Stimulated activated CD8-positive, alpha-beta memory T cell treated with anti-CD3 and anti-CD28 coated beads, Interleukin-15, amount 100 ng/mL, for 1 hour (primary cell): ENCODE measurements around the gene SLC25A26.

Experiments used
- DNase-seq: peaks from one replicate; pipeline ENCODE4 v3.0.0-alpha.2; 2020; ENCODE audit warnings: low read depth

Gene SLC25A26

DNA sequence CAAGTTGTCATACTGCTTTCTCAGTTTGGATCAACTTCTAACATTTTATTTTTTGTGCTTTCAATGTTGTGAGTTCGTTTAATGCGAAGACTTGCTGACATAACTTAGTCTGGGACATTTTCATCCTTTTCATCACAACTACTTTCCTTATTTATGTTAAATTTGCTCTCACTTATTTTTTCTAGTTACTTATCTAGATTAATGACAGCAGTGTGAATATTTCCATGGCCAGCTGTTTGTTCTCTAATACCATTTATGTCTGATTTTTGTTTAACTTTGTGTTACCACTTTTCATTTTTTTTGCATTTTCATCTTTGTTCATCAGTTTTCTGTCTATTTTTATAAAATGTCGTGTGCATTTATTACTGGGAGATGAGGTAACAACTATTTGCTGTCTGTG is 6.2 kb downstream of the SLC25A26 start:
- DNase-seq: no peak

DNA sequence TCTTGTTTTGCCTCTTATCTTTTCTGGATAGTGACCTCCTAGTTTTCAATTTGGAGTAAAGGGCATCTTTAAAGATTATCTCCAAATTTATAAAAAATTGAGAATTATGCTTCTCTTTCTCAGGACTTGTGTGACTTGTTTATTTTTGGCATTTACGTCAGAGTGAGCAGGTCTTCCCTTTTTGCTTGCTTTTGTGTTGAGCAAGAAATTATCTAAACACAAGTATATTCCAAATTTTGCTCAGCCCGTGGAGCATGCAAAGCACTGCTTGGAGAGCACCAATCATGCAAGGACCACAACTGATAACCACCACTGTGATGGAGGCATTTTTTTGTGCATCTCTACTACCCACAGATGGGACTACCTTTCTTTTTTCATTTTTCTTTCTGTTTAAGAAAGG is 7.1 kb downstream of the SLC25A26 start:
- DNase-seq: no peak

DNA sequence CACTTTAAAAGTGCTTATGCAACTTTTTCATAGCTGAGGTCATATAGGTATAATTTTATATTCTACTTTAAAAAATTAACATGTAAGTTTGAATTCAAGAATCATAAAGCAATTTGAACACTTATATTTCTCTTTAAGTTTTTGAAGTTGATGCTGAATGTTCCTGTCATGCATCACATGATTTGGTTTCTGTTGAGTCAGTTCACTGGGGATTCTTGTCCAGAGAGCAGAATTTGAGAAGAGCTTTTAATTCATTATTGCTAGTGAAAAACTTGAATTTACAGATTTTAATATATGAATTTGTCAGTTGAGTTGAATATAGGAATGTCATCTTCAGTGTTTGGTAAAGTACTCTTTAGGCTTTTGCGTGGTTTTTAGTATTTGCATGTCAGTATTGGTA is 7.9 kb downstream of the SLC25A26 start:
- DNase-seq: no peak

DNA sequence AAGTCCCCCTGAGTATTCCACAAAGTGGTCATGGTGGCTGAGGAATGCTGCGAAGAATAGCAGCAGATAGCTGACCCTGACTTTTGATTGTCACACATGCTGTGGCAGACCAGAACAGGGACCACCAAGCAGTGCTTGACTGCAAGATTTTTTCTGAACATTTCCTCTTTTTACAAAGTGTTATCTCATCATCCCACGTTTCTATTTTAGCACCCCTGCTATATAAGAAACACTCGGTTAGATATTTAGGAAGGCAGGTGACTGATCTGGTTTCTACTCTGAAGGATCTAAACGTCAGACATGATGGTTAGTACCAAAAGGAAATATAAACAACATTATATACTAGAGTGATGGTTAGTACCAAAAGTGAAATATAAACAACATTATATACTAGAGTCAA is 9.1 kb downstream of the SLC25A26 start:
- DNase-seq: no peak

DNA sequence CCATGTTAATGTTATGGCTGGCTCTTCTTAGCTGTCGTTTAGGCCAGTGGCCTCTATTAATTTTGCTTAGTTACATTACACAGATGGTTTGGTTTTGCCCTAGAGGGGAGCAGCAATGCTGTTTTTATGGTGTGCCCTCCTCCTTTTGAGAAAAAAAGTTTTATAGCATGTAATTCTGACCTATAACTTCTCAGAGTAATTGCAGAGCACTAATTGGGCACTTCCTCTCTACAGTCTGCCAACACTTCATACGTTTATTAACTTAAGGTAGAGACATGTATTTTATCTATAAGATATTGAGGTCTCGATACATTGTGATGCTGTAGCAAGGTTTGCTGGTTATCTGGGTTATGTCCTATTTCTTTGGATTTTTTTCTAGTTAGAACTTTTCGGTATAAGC is 12.2 kb downstream of the SLC25A26 start:
- no peak for DNase-seq

DNA sequence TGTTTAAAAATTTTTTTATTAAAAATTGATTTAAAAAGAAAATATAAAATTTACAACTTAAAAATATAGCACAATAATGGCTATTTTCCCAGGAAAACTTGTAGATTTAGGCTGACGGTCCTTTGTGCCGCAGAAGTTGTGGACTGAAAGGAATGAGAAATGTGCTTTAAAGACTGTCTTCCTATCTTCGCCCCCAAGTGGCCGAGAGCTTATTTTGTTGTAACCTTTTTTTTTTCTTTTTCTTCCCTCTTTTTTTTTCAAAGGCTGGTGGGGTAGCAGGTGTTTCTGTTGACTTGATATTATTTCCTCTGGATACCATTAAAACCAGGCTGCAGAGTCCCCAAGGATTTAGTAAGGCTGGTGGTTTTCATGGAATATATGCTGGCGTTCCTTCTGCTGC is 15.5 kb downstream of the SLC25A26 start:
- no peak for DNase-seq

GRCh38 chr3:66237552-66237951 is 16.8 kb downstream of the SLC25A26 start:
- no peak for DNase-seq

DNA sequence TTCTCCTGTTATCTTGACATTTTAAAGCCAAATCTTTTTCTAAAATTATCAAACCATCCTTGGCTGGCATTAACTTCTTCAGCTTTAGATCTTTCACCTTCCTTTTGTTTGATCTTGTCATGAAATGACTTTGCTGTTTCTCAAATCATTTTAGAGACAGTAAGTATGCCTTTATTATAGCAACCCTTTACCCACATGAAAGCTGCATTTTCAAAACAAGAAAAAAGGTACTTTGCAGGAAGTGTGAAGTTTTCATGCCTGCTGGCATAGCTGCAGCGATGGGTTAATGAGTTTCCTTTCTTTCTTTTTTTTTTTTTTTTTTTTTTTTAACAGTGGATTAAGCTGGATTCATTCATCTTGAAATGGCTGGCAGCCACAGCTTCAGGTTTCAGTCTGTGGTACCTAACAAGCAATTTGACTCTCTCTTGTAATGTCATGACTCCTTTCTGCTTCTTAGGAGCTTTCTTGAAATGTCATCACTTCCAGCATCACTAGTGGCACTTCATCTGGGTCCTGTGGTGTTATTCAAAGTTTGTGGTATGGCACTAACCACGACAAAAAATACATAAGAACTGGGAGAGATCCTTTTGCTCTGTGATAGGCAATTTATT is 18.8 kb downstream of the SLC25A26 start:
- DNase-seq: no peak

DNA sequence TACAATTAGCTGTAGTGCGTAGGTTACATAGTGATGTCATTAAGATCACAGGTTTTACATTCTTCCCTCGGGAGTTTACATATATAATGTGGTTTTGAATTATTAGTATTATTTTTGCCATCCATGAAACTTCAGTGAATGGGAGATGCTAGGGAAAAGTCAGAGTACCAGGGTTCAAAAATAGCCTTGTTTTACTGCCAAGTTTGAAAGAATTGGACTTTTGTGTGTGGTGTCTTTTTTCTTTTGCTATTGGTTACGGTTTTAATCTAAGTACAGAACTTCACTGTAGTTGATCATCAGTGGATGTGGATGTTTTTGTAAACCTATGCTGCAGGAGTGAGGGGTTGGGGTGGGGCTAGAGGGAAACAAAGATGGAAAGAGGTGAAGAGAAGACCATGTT is 20.7 kb downstream of the SLC25A26 start:
- no peak for DNase-seq

DNA sequence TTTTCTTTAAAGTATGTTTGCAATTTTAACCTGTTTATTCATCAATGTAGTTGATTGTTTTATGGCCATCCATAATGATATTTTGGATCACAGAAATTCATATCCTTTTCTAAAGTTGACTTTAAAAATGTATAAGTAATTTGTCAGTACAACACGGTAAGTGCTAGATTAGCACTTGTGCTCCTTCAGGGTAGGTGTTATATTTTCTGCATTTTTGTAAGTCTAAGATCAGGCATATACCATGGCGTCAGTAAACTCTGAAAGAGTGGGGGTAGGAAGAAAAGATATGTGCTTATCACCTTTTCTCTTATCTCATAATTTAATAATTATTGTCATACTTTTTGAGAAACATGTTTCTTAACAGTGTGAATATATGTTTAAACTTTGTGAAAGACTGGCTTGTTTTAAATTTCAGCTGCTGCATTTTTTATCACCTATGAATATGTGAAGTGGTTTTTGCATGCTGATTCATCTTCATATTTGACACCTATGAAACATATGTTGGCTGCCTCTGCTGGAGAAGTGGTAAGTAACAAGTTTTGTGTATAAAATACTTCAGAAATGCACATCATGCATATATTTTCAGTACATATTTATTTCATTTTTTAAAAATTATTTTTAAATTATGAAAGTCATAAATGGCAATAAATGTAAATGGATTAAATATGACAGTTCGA is 22.1 kb downstream of the SLC25A26 start:
- DNase-seq: no peak

- no peak for DNase-seq
Observed at GRCh38 chr3:66248641-66249040, 27.8 kb downstream of the SLC25A26 start.

DNA sequence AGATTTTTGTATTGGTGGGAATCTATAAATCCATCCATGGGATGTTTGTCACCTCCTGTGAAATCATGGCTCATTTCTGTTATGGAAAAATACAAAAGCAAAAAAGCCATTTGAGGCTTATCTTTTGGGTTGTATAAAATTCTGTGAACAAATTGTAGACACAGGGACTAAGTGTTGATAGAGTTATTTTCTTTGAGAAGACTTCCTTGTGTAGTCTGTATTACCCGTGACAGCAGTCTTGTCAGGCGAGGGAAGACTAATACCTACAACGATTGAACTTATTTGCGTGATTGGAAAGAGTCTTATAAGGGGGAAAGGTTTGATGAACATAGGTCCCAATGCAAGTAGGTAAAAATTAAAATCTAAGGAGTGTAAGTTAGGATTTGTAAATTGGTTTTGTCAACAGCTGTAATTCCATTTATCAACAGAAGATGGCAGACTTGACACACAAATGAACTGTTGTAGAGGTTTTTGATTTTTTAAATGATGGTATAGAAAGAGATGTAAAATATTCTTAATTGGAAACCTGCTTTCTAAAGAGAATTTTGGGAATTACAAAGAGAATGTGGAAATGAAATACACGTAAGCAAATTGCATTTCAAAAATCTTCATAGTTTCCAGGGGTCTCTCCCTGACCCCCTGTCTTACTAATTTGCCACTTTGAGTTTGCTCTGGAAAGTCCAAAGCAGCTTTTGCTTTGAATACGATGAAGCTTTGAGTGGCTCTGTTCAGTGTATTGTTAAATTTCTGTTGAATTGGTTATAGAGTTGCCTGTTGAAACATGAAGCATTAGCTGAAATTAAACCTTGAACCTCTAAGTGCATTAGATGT is 33.2 kb downstream of the SLC25A26 start:
- DNase-seq: no peak

- no peak for DNase-seq
Observed at GRCh38 chr3:66255865-66256264, 35.1 kb downstream of the SLC25A26 start.

- no peak for DNase-seq
Observed at GRCh38 chr3:66256806-66257205, 36.0 kb downstream of the SLC25A26 start.

DNA sequence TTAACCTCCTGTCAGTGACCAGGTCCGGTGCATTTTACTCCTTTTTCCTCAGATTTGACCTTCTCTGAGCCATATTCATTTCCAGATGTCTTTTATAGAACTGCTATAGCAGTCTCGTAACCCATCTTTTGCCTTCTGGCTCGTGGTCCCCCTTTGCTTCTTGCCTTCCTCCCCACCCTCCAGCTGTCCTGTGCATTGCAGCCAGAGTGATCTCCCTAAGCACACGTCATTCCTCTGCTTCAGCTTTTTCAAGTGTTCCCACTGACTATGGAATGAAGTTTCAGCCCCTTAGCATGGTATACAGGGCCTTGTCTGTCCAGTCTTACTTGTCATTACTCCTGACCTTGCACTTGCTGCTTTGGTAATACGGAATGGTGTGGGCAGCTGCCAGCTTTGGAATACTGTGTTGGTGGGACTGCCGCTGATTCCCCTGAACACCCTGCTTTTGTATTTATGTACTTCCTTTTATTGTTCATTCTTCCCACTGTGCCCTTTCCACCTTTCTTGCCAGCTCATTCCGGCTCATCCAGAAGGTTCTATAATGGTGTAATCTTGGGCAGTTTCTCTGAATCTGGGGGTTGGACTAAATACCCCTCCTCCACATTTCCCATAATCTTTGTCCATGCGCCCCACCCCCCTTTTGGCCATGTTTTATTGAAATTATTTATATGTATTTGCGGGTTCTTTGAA is 38.9 kb downstream of the SLC25A26 start:
- no peak for DNase-seq

DNA sequence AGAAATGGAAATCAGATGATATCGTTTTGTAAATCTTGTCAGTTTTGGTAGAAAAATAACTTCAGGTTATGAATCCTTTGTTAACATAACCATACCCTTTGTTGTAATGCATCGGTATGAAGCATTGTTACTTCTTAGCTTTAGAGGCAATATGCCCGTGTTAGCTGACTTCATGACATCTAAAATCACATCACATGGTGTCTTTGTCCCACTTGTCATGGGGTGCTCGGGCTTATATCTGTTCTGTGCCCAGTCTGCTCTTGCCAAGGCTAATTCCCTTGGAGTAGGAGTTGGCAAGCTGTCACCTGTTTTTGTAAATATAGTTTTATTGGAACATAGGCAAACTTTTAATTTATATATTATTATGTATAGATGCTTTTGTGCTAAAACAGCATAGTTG is 39.6 kb downstream of the SLC25A26 start:
- no peak for DNase-seq

- no peak for DNase-seq
Observed at GRCh38 chr3:66261355-66261754, 40.6 kb downstream of the SLC25A26 start.

DNA sequence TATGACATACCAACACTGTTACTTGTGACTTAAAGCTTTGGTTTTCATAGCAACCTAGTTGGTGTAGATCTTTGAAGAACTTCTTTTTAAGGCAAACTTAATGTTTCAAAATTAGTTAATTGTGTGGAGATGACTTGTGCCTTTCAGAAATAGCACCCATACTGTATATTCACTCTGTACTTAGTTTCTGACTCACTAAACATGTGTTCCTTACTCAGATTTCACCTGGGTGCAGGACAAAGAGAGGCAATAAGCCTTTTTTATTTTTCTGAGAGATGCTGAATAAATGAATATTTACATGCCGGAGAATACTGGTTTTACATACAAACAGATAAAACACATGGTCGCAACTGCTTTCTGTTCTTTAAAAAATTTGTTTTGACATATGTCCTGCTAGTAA is 44.8 kb downstream of the SLC25A26 start:
- no peak for DNase-seq

- no peak for DNase-seq
Observed at GRCh38 chr3:66266551-66266950, 45.8 kb downstream of the SLC25A26 start.

GRCh38 chr3:66267031-66267430 is 46.2 kb downstream of the SLC25A26 start:
- DNase-seq: no peak

- DNase-seq: no peak
Observed at GRCh38 chr3:66267906-66268305, 47.1 kb downstream of the SLC25A26 start.

DNA sequence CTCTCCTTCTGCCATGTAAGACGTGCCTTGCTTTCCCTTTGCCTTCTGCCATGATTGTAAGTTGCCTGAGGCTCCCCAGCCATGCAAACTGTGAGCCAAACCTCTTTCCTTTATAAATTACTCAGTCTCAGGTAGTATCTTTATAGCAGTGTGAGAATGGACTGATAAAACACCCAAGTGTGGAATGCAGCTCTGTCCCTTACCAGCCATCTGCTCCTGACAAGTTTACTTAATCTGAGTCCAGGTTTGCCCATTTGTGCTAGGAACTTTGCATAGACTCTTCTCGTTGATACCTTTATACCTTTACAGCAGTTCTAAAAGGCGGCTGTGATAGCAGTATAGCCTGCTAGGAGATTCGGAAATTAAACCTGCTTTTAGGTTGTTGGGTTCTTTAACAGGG is 48.1 kb downstream of the SLC25A26 start:
- no peak for DNase-seq

- no peak for DNase-seq
Observed at GRCh38 chr3:66269411-66269810, 48.6 kb downstream of the SLC25A26 start.
